Adrenal gland (tissue), 5 donors: ENCODE measurements around the gene ACLY.
"Not testable (repeated sequence)": the region's sequence is repeated elsewhere in the genome, so short reads cannot be mapped to it uniquely, and the experiment has no call there.

ENCODE experiments used
- POLR2A ChIP-seq, 2 donors: fragments of 450-650 bp; IDR thresholded peaks; one replicate each; pipeline ENCODE4 v1.6.1; 2017; ENCODE audit warnings: antibody characterized with exemption in 2 of 2, mild to moderate bottlenecking in 2 of 2, moderate library complexity in 1 of 2
- TF ChIP-seq, protein P1 (sequence below), 6 experiments: fragments of 450-650 bp in 4 of 6; fragments of 200-600 bp in 2 of 6; sonication (generic) in 1 of 6; IDR thresholded peaks; 1 replicate in 5 of 6; 2 replicates in 1 of 6; pipeline versions ENCODE4 v1.5.1 to v1.8.0; 2016 to 2021; ENCODE audit warnings: antibody characterized with exemption in 6 of 6, mild to moderate bottlenecking in 2 of 6, moderate library complexity in 1 of 6
- donor health status: DM: no; HTN: no; CAD: no.

GRCh38 chr17:41931715-41932114 is 13.0 kb upstream of the ACLY start:
- TF ChIP-seq, protein P1, sequence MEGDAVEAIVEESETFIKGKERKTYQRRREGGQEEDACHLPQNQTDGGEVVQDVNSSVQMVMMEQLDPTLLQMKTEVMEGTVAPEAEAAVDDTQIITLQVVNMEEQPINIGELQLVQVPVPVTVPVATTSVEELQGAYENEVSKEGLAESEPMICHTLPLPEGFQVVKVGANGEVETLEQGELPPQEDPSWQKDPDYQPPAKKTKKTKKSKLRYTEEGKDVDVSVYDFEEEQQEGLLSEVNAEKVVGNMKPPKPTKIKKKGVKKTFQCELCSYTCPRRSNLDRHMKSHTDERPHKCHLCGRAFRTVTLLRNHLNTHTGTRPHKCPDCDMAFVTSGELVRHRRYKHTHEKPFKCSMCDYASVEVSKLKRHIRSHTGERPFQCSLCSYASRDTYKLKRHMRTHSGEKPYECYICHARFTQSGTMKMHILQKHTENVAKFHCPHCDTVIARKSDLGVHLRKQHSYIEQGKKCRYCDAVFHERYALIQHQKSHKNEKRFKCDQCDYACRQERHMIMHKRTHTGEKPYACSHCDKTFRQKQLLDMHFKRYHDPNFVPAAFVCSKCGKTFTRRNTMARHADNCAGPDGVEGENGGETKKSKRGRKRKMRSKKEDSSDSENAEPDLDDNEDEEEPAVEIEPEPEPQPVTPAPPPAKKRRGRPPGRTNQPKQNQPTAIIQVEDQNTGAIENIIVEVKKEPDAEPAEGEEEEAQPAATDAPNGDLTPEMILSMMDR (IDR thresholded peaks at IDR 0.05) = not testable (repeated sequence)
- TF ChIP-seq POLR2A (IDR thresholded peaks at IDR 0.05) = not testable (repeated sequence)
